ENCODE measurements around the gene IPO7. TPM values are rescaled to one million over a fixed set of nuclear protein-coding genes. Genes with fewer than 3 reads are reported as not detected.

Gene IPO7
- polyA plus RNA-seq, 1 experiment = 80.6 TPM

GRCh38 chr11:9386086-9386485 is 1.6 kb downstream of the IPO7 start:
- peak overlapping the region; percentile 93 for H3K4me3 ChIP-seq (ENCODE audit: low read depth, low read length)
- no peak overlapping the region for H3K27ac ChIP-seq (ENCODE audit: low read depth, low read length)
- POLR2A ChIA-PET = interaction anchor here (0.8 to 2.2 kb wide), 3 partner anchors 75 to 215 kb away, joined by 3 to 18 read pairs (median 3); partner anchors contain the start of gene ZNF143
- H3K9me3 ChIP-seq (ENCODE audit: control insufficient read depth, insufficient read depth, low read length) = no peaks in the 10 kb centered on the region; the same call in 1 of the 2 replicates
- no peaks in the 10 kb centered on the region for H3K27me3 ChIP-seq (ENCODE audit: control insufficient read depth, insufficient read depth, low read length)
- no peak for TF ChIP-seq CTCF (IDR thresholded peaks at IDR 0.05; ENCODE audit: low read depth, low read length)
- no peak for DNase-seq (ENCODE audit: low read depth, low spot score)
- CTCF ChIA-PET = interaction anchor here (0.8 to 2.2 kb wide), 7 partner anchors 9 to 113 kb away, joined by 3 to 8 read pairs (median 4); no protein-coding TSS in a partner anchor

GRCh38 chr11:9386901-9387300 is 2.4 kb downstream of the IPO7 start:
- CTCF ChIA-PET = interaction anchor here (1.3 kb wide), 1 partner anchor 8 kb away, joined by 3 read pairs; no protein-coding TSS in a partner anchor
- H3K4me3 ChIP-seq (ENCODE audit: low read depth, low read length) = no peak overlapping the region

GRCh38 chr11:9396310-9396709 is 11.9 kb downstream of the IPO7 start:
- TF ChIP-seq CTCF (IDR thresholded peaks at IDR 0.05; ENCODE audit: low read depth, low read length) = no peak
- H3K4me3 ChIP-seq (ENCODE audit: low read depth, low read length) = no peak overlapping the region
- CTCF ChIA-PET = interaction anchor here (1.0 kb wide), 1 partner anchor 111 kb away, joined by 3 read pairs; no protein-coding TSS in a partner anchor
- POLR2A ChIA-PET = no interaction called here
- H3K9me3 ChIP-seq (ENCODE audit: control insufficient read depth, insufficient read depth, low read length) = no peaks in the 10 kb centered on the region
- DNase-seq (ENCODE audit: low read depth, low spot score) = no peak
- no peak overlapping the region for H3K27ac ChIP-seq (ENCODE audit: low read depth, low read length)
- no peaks in the 10 kb centered on the region for H3K27me3 ChIP-seq (ENCODE audit: control insufficient read depth, insufficient read depth, low read length)

More at GRCh38 chr11:9386901-9387300, 2.4 kb downstream of the IPO7 start:
- Histone ChIP-seq H3K27me3 (ENCODE audit: control insufficient read depth, insufficient read depth, low read length) (no peaks in the 10 kb centered on the region), H3K27ac (ENCODE audit: low read depth, low read length) (no peak overlapping the region), H3K9me3 (ENCODE audit: control insufficient read depth, insufficient read depth, low read length) (no peaks in the 10 kb centered on the region; the same call in 1 of the 2 replicates)
- no peak for TF ChIP-seq CTCF (IDR thresholded peaks at IDR 0.05; ENCODE audit: low read depth, low read length)
- POLR2A ChIA-PET = interaction anchor here (0.7 kb wide), 1 partner anchor 1544 kb away, joined by 3 read pairs; no protein-coding TSS in a partner anchor
- DNase-seq (ENCODE audit: low read depth, low spot score) = no peak

- no peak for DNase-seq (ENCODE audit: low read depth, low spot score)
- CTCF ChIA-PET = no interaction called here
- Histone ChIP-seq H3K27ac (ENCODE audit: low read depth, low read length) (no peak overlapping the region), H3K4me3 (ENCODE audit: low read depth, low read length) (no peak overlapping the region), H3K9me3 (ENCODE audit: control insufficient read depth, insufficient read depth, low read length) (no peaks in the 10 kb centered on the region), H3K27me3 (ENCODE audit: control insufficient read depth, insufficient read depth, low read length) (no peaks in the 10 kb centered on the region)
- no peak for TF ChIP-seq CTCF (IDR thresholded peaks at IDR 0.05; ENCODE audit: low read depth, low read length)
- POLR2A ChIA-PET = no interaction called here
Observed at GRCh38 chr11:9396752-9397151, 12.3 kb downstream of the IPO7 start.

GRCh38 chr11:9397746-9398680 is 13.6 kb downstream of the IPO7 start:
- CTCF ChIA-PET = interaction anchor here (1.8 kb wide), 1 partner anchor 13 kb away, joined by 8 read pairs; the partner anchor contains the start of gene IPO7

More at GRCh38 chr11:9397746-9398680, 13.6 kb downstream of the IPO7 start:
- H3K27ac ChIP-seq (ENCODE audit: low read depth, low read length) = no peak overlapping the region
- no peak for DNase-seq (ENCODE audit: low read depth, low spot score)
- TF ChIP-seq CTCF (IDR thresholded peaks at IDR 0.05; ENCODE audit: low read depth, low read length) = no peak
- H3K4me3 ChIP-seq (ENCODE audit: low read depth, low read length) = no peak overlapping the region
- no peaks in the 10 kb centered on the region for H3K9me3 ChIP-seq (ENCODE audit: control insufficient read depth, insufficient read depth, low read length)
- POLR2A ChIA-PET = interaction anchor here (0.8 kb wide), 1 partner anchor 134 kb away, joined by 3 read pairs; no protein-coding TSS in a partner anchor
- H3K27me3 ChIP-seq (ENCODE audit: control insufficient read depth, insufficient read depth, low read length) = no peaks in the 10 kb centered on the region
